ENCODE results near the gene OPA1.

The OPA1 gene

GRCh38 chr3:193589616-193590015, 3.4 kb upstream of the OPA1 start:
- Histone ChIP-seq H3K4me3 (ENCODE audit: insufficient read length, low read depth) (no peak overlapping the region), H3K9ac (ENCODE audit: insufficient read length, low read depth) (no peak overlapping the region), H3K9me3 (ENCODE audit: insufficient read depth, low read length) (no peaks in the 10 kb centered on the region), H3K27me3 (ENCODE audit: insufficient read depth, insufficient read length) (peaks cover 8% of the 10 kb centered on the region), H3K36me3 (ENCODE audit: insufficient read depth, insufficient read length, low read length) (no peaks in the 10 kb centered on the region), H3K4me1 (ENCODE audit: insufficient read depth, insufficient read length) (peaks cover 3% of the 10 kb centered on the region)
- no peak for DNase-seq (ENCODE audit: low read depth, low spot score)
- TF ChIP-seq YY1 (IDR thresholded peaks at IDR 0.05; ENCODE audit: insufficient read depth, insufficient read length) (no peak), ZNF274 (IDR thresholded peaks at IDR 0.05; ENCODE audit: low read depth, low read length) (no peak), SUZ12 (IDR thresholded peaks at IDR 0.05; ENCODE audit: extremely low read depth, insufficient read depth, insufficient read length) (no peak)

GRCh38 chr3:193590088-193590856, 2.7 kb upstream of the OPA1 start:
- Histone ChIP-seq H3K36me3 (ENCODE audit: insufficient read depth, insufficient read length, low read length) (no peaks in the 10 kb centered on the region), H3K9me3 (ENCODE audit: insufficient read depth, low read length) (no peaks in the 10 kb centered on the region), H3K9ac (ENCODE audit: insufficient read length, low read depth) (no peak overlapping the region), H3K27me3 (ENCODE audit: insufficient read depth, insufficient read length) (peaks cover 8% of the 10 kb centered on the region), H3K4me1 (ENCODE audit: insufficient read depth, insufficient read length) (peaks cover 3% of the 10 kb centered on the region), H3K4me3 (ENCODE audit: insufficient read length, low read depth) (no peak overlapping the region)
- TF ChIP-seq YY1 (IDR thresholded peaks at IDR 0.05; ENCODE audit: insufficient read depth, insufficient read length) (no peak), ZNF274 (IDR thresholded peaks at IDR 0.05; ENCODE audit: low read depth, low read length) (no peak), SUZ12 (IDR thresholded peaks at IDR 0.05; ENCODE audit: extremely low read depth, insufficient read depth, insufficient read length) (no peak)
- no peak for DNase-seq (ENCODE audit: low read depth, low spot score)

- H3K27me3 ChIP-seq (ENCODE audit: insufficient read depth, insufficient read length), result peaks cover 8% of the 10 kb centered on the region
- peaks cover 3% of the 10 kb centered on the region for H3K4me1 ChIP-seq (ENCODE audit: insufficient read depth, insufficient read length)
- H3K9me3 ChIP-seq (ENCODE audit: insufficient read depth, low read length), result no peaks in the 10 kb centered on the region
- H3K9ac ChIP-seq (ENCODE audit: insufficient read length, low read depth), result peak overlapping the region; percentile 84
- H3K36me3 ChIP-seq (ENCODE audit: insufficient read depth, insufficient read length, low read length), result peaks cover 21% of the 10 kb centered on the region
- TF ChIP-seq SUZ12 (IDR thresholded peaks at IDR 0.05; ENCODE audit: extremely low read depth, insufficient read depth, insufficient read length) (no peak), YY1 (IDR thresholded peaks at IDR 0.05; ENCODE audit: insufficient read depth, insufficient read length) (no peak), ZNF274 (IDR thresholded peaks at IDR 0.05; ENCODE audit: low read depth, low read length) (no peak)
- H3K4me3 ChIP-seq (ENCODE audit: insufficient read length, low read depth), result peak overlapping the region; percentile 84
- DNase-seq (ENCODE audit: low read depth, low spot score), result no peak
These were observed 641 bp downstream of the OPA1 start for GRCh38 chr3:193593668-193594030.

GRCh38 chr3:193594946-193595689, 2.1 kb downstream of the OPA1 start:
- TF ChIP-seq SUZ12 (IDR thresholded peaks at IDR 0.05; ENCODE audit: extremely low read depth, insufficient read depth, insufficient read length) (no peak), ZNF274 (IDR thresholded peaks at IDR 0.05; ENCODE audit: low read depth, low read length) (no peak)
- Histone ChIP-seq H3K27me3 (ENCODE audit: insufficient read depth, insufficient read length) (peaks cover 8% of the 10 kb centered on the region), H3K4me1 (ENCODE audit: insufficient read depth, insufficient read length) (peaks cover 1% of the 10 kb centered on the region), H3K36me3 (ENCODE audit: insufficient read depth, insufficient read length, low read length) (peaks cover 34% of the 10 kb centered on the region), H3K9me3 (ENCODE audit: insufficient read depth, low read length) (no peaks in the 10 kb centered on the region), H3K9ac (ENCODE audit: insufficient read length, low read depth) (no peak overlapping the region), H3K4me3 (ENCODE audit: insufficient read length, low read depth) (no peak overlapping the region)
- DNase-seq (ENCODE audit: low read depth, low spot score), result no peak

GRCh38 chr3:193595939-193596487, 3.0 kb downstream of the OPA1 start:
- peaks cover 8% of the 10 kb centered on the region for H3K27me3 ChIP-seq (ENCODE audit: insufficient read depth, insufficient read length)
- DNase-seq (ENCODE audit: low read depth, low spot score), result no peak
- H3K36me3 ChIP-seq (ENCODE audit: insufficient read depth, insufficient read length, low read length), result peaks cover 35% of the 10 kb centered on the region
- H3K9me3 ChIP-seq (ENCODE audit: insufficient read depth, low read length), result no peaks in the 10 kb centered on the region
- TF ChIP-seq YY1 (IDR thresholded peaks at IDR 0.05; ENCODE audit: insufficient read depth, insufficient read length), result no peak
- TF ChIP-seq ZNF274 (IDR thresholded peaks at IDR 0.05; ENCODE audit: low read depth, low read length), result no peak
- no peak for TF ChIP-seq SUZ12 (IDR thresholded peaks at IDR 0.05; ENCODE audit: extremely low read depth, insufficient read depth, insufficient read length)
- H3K4me3 ChIP-seq (ENCODE audit: insufficient read length, low read depth), result no peak overlapping the region
- no peaks in the 10 kb centered on the region for H3K4me1 ChIP-seq (ENCODE audit: insufficient read depth, insufficient read length)
- H3K9ac ChIP-seq (ENCODE audit: insufficient read length, low read depth), result no peak overlapping the region

- no peaks in the 10 kb centered on the region for H3K27me3 ChIP-seq (ENCODE audit: insufficient read depth, insufficient read length)
- H3K4me3 ChIP-seq (ENCODE audit: insufficient read length, low read depth), result no peak overlapping the region
- TF ChIP-seq SUZ12 (IDR thresholded peaks at IDR 0.05; ENCODE audit: extremely low read depth, insufficient read depth, insufficient read length), result no peak
- H3K9me3 ChIP-seq (ENCODE audit: insufficient read depth, low read length), result no peaks in the 10 kb centered on the region
- DNase-seq (ENCODE audit: low read depth, low spot score), result no peak
- H3K4me1 ChIP-seq (ENCODE audit: insufficient read depth, insufficient read length), result no peaks in the 10 kb centered on the region
- no peak overlapping the region for H3K9ac ChIP-seq (ENCODE audit: insufficient read length, low read depth)
- peaks cover 47% of the 10 kb centered on the region for H3K36me3 ChIP-seq (ENCODE audit: insufficient read depth, insufficient read length, low read length)
These were observed 5.2 kb downstream of the OPA1 start for GRCh38 chr3:193598202-193598601.

GRCh38 chr3:193599393-193599792, 6.4 kb downstream of the OPA1 start:
- Histone ChIP-seq H3K4me3 (ENCODE audit: insufficient read length, low read depth) (no peak overlapping the region), H3K9me3 (ENCODE audit: insufficient read depth, low read length) (no peaks in the 10 kb centered on the region), H3K9ac (ENCODE audit: insufficient read length, low read depth) (no peak overlapping the region), H3K4me1 (ENCODE audit: insufficient read depth, insufficient read length) (no peaks in the 10 kb centered on the region), H3K36me3 (ENCODE audit: insufficient read depth, insufficient read length, low read length) (peaks cover 57% of the 10 kb centered on the region), H3K27me3 (ENCODE audit: insufficient read depth, insufficient read length) (no peaks in the 10 kb centered on the region)
- TF ChIP-seq ZNF274 (IDR thresholded peaks at IDR 0.05; ENCODE audit: low read depth, low read length) (no peak), SUZ12 (IDR thresholded peaks at IDR 0.05; ENCODE audit: extremely low read depth, insufficient read depth, insufficient read length) (no peak), YY1 (IDR thresholded peaks at IDR 0.05; ENCODE audit: insufficient read depth, insufficient read length) (no peak)
- no peak for DNase-seq (ENCODE audit: low read depth, low spot score)
